HEK293 (cell line): Measurements from ENCODE around the gene DDIAS.
"Not testable (repeated sequence)": the region's sequence is repeated elsewhere in the genome, so short reads cannot be mapped to it uniquely, and the experiment has no call there.

Experiments used
- CTCF ChIA-PET: fragments of 350-600 bp; formaldehyde crosslinking; extraction: SDS; loops from one replicate; lab custom pipeline; 2021; ENCODE audit warnings: antibody characterized with exemption; lab: Yijun Ruan, JAX
- POLR2A ChIA-PET: fragments of 300-600 bp; formaldehyde crosslinking; extraction: SDS; loops from one replicate; lab custom pipeline; 2020; ENCODE audit warnings: antibody characterized with exemption, inconsistent platforms; lab: Yijun Ruan, JAX
- H3K27ac ChIP-seq: fragments of 200-500 bp; sonication (Bioruptor generic); 2 replicates; pipeline ENCODE4 v1.5.1; 2014; ENCODE audit warnings: low read depth, low read length, control low read depth, inconsistent platforms; ENCODE audit errors: extremely low read depth
- H3K36me3 ChIP-seq, 2 experiments: fragments of 200-500 bp in 1 of 2; sonication (Bioruptor generic) in 1 of 2; 1 replicate in 1 of 2; 2 replicates in 1 of 2; pipeline ENCODE4 v1.5.1; 2014 to 2017; ENCODE audit warnings: inconsistent platforms in 2 of 2, low read length in 2 of 2; ENCODE audit not compliant: control insufficient read depth in 2 of 2, insufficient read depth in 1 of 2
- H3K4me1 ChIP-seq: fragments of 200-500 bp; sonication (Bioruptor generic); 2 replicates; pipeline ENCODE4 v1.5.1; 2014; ENCODE audit warnings: mild to moderate bottlenecking, low read length, inconsistent platforms; ENCODE audit not compliant: control insufficient read depth, insufficient read depth
- H3K4me3 ChIP-seq: 2 replicates; pipeline ENCODE4 v1.5.1; 2011; ENCODE audit warnings: low read depth, mild to moderate bottlenecking, control low read depth, low read length, moderate library complexity
- H3K9me3 ChIP-seq: fragments of 200-500 bp; sonication (Bioruptor generic); 2 replicates; pipeline ENCODE4 v1.5.1; 2014; ENCODE audit warnings: low read depth, low read length, inconsistent platforms; ENCODE audit not compliant: control insufficient read depth, insufficient read depth
- BCL11B ChIP-seq: fragments of 450-650 bp; formaldehyde crosslinking; IDR thresholded peaks from 2 replicates; pipeline ENCODE4 v1.5.1; 2016; ENCODE audit warnings: low read depth, missing biosample characterization, missing genetic modification characterization
- INSM2 ChIP-seq: fragments of 450-650 bp; formaldehyde crosslinking; IDR thresholded peaks from 2 replicates; pipeline ENCODE4 v1.5.1; 2016; ENCODE audit warnings: missing biosample characterization, missing genetic modification characterization
- OSR2 ChIP-seq: fragments of 450-650 bp; formaldehyde crosslinking; IDR thresholded peaks from 2 replicates; pipeline ENCODE4 v1.5.1; 2016; ENCODE audit warnings: missing biosample characterization, missing genetic modification characterization
- SALL2 ChIP-seq: fragments of 450-650 bp; formaldehyde crosslinking; IDR thresholded peaks from 2 replicates; pipeline ENCODE4 v1.5.0; 2017; ENCODE audit warnings: missing biosample characterization, mild to moderate bottlenecking, missing genetic modification characterization, borderline replicate concordance
- ZFHX2 ChIP-seq: fragments of 450-650 bp; formaldehyde crosslinking; conservative IDR thresholded peaks from 2 replicates; pipeline ENCODE4 v1.5.1; 2016; ENCODE audit warnings: missing biosample characterization, missing genetic modification characterization
- ZNF16 ChIP-seq: fragments of 450-650 bp; formaldehyde crosslinking; IDR thresholded peaks from 2 replicates; pipeline ENCODE4 v1.5.1; 2016; ENCODE audit warnings: low read depth, missing biosample characterization, missing genetic modification characterization
- ZNF184 ChIP-seq: fragments of 450-650 bp; IDR thresholded peaks from 2 replicates; pipeline ENCODE4 v1.5.1; 2018; ENCODE audit warnings: missing biosample characterization, mild to moderate bottlenecking, missing genetic modification characterization
- ZNF2 ChIP-seq: fragments of 450-650 bp; formaldehyde crosslinking; IDR thresholded peaks from 2 replicates; pipeline ENCODE4 v1.5.1; 2016; ENCODE audit warnings: missing biosample characterization, missing genetic modification characterization
- ZNF202 ChIP-seq: fragments of 450-650 bp; formaldehyde crosslinking; IDR thresholded peaks from 2 replicates; pipeline ENCODE4 v1.5.1; 2016; ENCODE audit warnings: missing biosample characterization, missing genetic modification characterization, borderline replicate concordance
- ZNF214 ChIP-seq: fragments of 450-650 bp; formaldehyde crosslinking; IDR thresholded peaks from 2 replicates; pipeline ENCODE4 v1.5.1; 2017; ENCODE audit warnings: missing biosample characterization, mild to moderate bottlenecking, missing genetic modification characterization, borderline replicate concordance
- ZNF221 ChIP-seq: fragments of 450-650 bp; formaldehyde crosslinking; IDR thresholded peaks from 2 replicates; pipeline ENCODE4 v1.5.1; 2017; ENCODE audit warnings: missing biosample characterization, missing genetic modification characterization, borderline replicate concordance
- ZNF335 ChIP-seq: fragments of 450-650 bp; formaldehyde crosslinking; conservative IDR thresholded peaks from 2 replicates; pipeline ENCODE4 v1.5.1; 2016; ENCODE audit warnings: missing biosample characterization, missing genetic modification characterization
- ZNF416 ChIP-seq: fragments of 450-650 bp; formaldehyde crosslinking; IDR thresholded peaks from 2 replicates; pipeline ENCODE4 v1.5.1; 2016; ENCODE audit warnings: missing biosample characterization, missing genetic modification characterization
- ZNF433 ChIP-seq: fragments of 450-650 bp; formaldehyde crosslinking; IDR thresholded peaks from 2 replicates; pipeline ENCODE4 v1.5.1; 2016; ENCODE audit warnings: missing biosample characterization, missing genetic modification characterization, low read depth
- ZNF48 ChIP-seq: fragments of 450-650 bp; formaldehyde crosslinking; IDR thresholded peaks from 2 replicates; pipeline ENCODE4 v1.5.1; 2016; ENCODE audit warnings: missing biosample characterization, missing genetic modification characterization
- ZNF544 ChIP-seq: fragments of 450-650 bp; formaldehyde crosslinking; IDR thresholded peaks from 2 replicates; pipeline ENCODE4 v1.5.0; 2017; ENCODE audit warnings: missing biosample characterization, missing genetic modification characterization
- ZNF621 ChIP-seq: fragments of 450-650 bp; formaldehyde crosslinking; IDR thresholded peaks from 2 replicates; pipeline ENCODE4 v1.5.1; 2017; ENCODE audit warnings: missing biosample characterization, missing genetic modification characterization

The DDIAS gene

GRCh38 chr11:82909015-82909640, 7.6 kb downstream of the DDIAS start (continued):
- TF ChIP-seq OSR2 (tag by site-specific recombination) (no peak), ZNF16 (tag by site-specific recombination) (no peak), ZNF202 (tag by site-specific recombination) (no peak), ZFHX2 (tag by site-specific recombination) (no peak), ZNF184 (no peak), ZNF221 (tag by site-specific recombination) (no peak)
- TF ChIP-seq, all 188 proteins: peak for 0

DNA sequence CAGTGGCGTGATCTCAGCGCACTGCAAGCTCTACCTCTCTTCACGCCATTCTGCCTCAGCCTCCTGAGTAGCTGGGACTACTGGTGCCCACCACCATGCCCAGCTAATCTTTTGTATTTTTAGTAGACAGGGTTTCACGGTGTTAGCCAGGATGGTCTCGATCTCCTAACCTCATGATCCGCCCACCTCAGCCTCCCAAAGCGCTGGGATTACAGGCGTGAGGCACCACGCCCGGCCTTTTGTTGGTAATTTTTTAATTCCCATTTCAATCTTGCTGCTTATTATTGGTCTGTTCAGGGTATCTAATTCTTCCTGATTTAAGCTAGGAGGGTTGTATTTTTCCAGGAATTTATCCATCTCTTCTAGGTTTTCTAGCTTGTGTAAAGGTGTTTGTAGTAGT, 18.2 kb downstream of the DDIAS start:
- peaks cover 0 to 27% of the 10 kb centered on the region in 2 experiments; a peak in 1 of 3 replicates for H3K36me3 ChIP-seq
- H3K4me1 ChIP-seq, H3K9me3 ChIP-seq, H3K27ac ChIP-seq, H3K4me3 ChIP-seq, POLR2A ChIA-PET: not testable (repeated sequence)
- CTCF ChIA-PET, result interaction anchor here (0.6 kb wide), 1 partner anchor 24 kb away, joined by 4 read pairs; no protein-coding TSS in a partner anchor

GRCh38 chr11:82920227-82920626, 18.7 kb downstream of the DDIAS start:
- POLR2A ChIA-PET, CTCF ChIA-PET, H3K4me3 ChIP-seq, H3K27ac ChIP-seq, H3K9me3 ChIP-seq, H3K4me1 ChIP-seq: not testable (repeated sequence)
- peaks cover 0 to 23% of the 10 kb centered on the region in 2 experiments; a peak in 2 of 3 replicates for H3K36me3 ChIP-seq

- H3K4me3 ChIP-seq, H3K4me1 ChIP-seq, H3K9me3 ChIP-seq, POLR2A ChIA-PET, H3K27ac ChIP-seq, H3K36me3 ChIP-seq: not testable (repeated sequence)
- CTCF ChIA-PET, result interaction anchor here (0.6 to 2.1 kb wide), 5 partner anchors 10 to 375 kb away, joined by 3 to 7 read pairs (median 4); no protein-coding TSS in a partner anchor
These were observed 21.0 kb downstream of the DDIAS start for GRCh38 chr11:82922396-82923173.

DNA sequence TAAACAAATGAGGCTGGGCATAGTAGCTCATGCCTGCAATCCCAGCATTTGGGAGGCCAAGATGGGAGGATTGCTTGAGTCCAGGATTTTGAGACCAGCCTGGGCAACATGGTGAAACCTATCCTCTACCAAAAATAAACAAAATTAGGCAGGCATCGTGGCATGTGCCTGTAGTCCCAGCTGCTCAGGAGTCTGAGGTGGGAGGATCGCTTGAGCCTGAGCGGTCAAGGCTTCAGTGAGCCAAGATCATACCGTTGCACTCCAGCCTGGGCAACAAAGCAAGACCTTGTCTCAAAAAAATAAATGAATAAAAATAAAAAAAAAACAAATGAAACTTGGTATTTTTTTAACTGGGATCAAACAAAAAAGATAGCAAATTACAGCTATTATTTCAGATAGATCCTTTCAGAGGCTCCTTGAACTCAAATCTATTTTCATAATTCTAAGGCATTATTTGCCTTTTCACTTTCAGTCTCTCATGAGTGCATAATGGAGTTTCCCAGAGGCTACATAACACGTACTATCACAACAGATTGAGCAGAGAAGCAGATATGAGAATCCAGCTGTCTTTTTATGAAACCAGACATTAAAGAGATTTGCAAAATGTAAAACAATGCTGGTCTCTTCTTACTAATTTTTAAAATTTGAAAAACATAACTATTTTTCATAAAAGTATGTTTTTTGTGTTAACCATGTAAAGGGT, 23.1 kb downstream of the DDIAS start:
- Histone ChIP-seq H3K27ac (no peak overlapping the region), H3K36me3 (peaks cover 3 to 4% of the 10 kb centered on the region in 2 experiments; a peak in 2 of 3 replicates), H3K4me3 (no peak overlapping the region), H3K4me1 (no peaks in the 10 kb centered on the region), H3K9me3 (no peaks in the 10 kb centered on the region)
- no peak for TF ChIP-seq ZNF621
- no peak for TF ChIP-seq ZNF2 (tag by site-specific recombination)
- TF ChIP-seq BCL11B (tag by site-specific recombination), result no peak
- no peak for TF ChIP-seq ZNF544
- TF ChIP-seq ZNF335 (tag by site-specific recombination), result no peak
- TF ChIP-seq ZNF48 (tag by site-specific recombination), result no peak
- TF ChIP-seq ZNF416 (tag by site-specific recombination), result no peak
- no peak for TF ChIP-seq ZNF214
- no peak for TF ChIP-seq ZNF433
- TF ChIP-seq INSM2 (tag by site-specific recombination), result no peak
- TF ChIP-seq SALL2 (tag by site-specific recombination), result no peak
- CTCF ChIA-PET, result interaction anchor here (0.6 to 2.8 kb wide), 7 partner anchors 57 to 357 kb away, joined by 3 to 19 read pairs (median 4); no protein-coding TSS in a partner anchor
- POLR2A ChIA-PET, result interaction anchor here (0.5 to 1.4 kb wide), 2 partner anchors 22 to 23 kb away, joined by 4 to 5 read pairs; partner anchors contain the start of gene DDIAS
